Fibroblast of mammary gland (primary cell): ENCODE measurements around the gene BECN2.

ENCODE experiments used
- DNase-seq: peaks from one replicate; pipeline ENCODE4 v3.0.0-alpha.2; 2010; ENCODE audit warnings: low read depth
- H3K4me3 ChIP-seq: 2 replicates; pipeline ENCODE4 v1.5.1; 2011; ENCODE audit warnings: low read depth, mild to moderate bottlenecking, low read length, moderate library complexity; ENCODE audit not compliant: control insufficient read depth
- TF ChIP-seq, protein P1 (sequence below): conservative IDR thresholded peaks from 2 replicates; pipeline ENCODE4 v1.5.1; 2011; ENCODE audit warnings: low read depth, low read length, inconsistent platforms; ENCODE audit not compliant: control insufficient read depth, insufficient read depth

BECN2 gene

DNA sequence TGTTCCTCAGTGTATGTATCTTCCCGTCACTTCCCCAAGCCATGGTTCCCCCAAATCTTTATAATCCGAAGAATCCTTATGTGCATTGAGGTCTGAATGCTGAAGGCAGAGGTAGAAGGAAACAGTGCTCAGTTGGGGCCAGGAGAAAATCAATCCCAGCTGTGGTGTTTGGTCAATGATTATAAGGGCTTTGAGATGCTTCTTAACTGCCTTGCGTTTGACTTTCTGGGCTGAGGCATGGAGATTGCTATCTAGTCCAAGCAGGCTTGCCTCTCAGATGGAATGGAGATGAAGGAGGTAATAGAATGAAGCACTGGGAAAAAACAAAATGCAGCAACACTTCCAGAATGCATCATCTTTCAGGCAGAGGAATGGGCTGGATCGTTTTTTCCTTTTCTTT lies 44.9 kb downstream of the BECN2 start:
- DNase-seq = peak; percentile 66
- H3K4me3 ChIP-seq = no peak overlapping the region
- TF ChIP-seq, protein P1, sequence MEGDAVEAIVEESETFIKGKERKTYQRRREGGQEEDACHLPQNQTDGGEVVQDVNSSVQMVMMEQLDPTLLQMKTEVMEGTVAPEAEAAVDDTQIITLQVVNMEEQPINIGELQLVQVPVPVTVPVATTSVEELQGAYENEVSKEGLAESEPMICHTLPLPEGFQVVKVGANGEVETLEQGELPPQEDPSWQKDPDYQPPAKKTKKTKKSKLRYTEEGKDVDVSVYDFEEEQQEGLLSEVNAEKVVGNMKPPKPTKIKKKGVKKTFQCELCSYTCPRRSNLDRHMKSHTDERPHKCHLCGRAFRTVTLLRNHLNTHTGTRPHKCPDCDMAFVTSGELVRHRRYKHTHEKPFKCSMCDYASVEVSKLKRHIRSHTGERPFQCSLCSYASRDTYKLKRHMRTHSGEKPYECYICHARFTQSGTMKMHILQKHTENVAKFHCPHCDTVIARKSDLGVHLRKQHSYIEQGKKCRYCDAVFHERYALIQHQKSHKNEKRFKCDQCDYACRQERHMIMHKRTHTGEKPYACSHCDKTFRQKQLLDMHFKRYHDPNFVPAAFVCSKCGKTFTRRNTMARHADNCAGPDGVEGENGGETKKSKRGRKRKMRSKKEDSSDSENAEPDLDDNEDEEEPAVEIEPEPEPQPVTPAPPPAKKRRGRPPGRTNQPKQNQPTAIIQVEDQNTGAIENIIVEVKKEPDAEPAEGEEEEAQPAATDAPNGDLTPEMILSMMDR = no peak

DNA sequence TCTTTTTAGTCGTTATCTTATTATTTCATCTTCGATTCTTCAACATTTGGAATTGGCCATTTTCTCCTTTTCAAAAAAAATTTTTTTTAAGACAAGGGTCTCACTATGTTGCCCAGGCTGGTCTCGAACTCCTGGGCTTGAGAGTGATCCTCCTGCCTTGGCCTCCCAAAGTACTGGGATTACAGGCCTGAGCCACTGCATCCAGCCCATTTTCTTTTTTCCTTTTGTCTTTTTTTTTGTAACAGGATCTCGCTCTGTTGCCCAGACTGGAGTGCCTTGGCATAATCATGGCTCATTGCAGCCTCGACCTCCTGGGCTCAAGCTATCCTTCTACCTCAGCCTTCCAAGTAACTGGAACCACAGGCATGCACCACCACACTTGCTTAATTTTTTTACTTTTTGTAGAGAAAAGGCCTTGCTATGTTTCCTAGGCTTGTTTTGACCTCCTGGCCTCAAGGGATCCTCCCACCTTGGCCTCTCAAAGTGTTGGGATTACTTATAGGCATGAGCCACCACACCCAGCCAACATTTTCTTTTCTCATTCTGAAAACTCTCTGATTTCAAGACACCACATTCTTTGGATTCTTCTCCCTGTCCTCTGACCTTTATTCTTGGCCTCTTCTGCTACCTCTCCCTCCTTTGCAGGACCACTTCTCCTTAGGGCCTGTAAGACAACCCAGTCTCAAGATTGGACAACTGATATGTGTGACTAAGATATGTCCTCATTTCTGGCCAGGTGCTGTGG lies 47.4 kb downstream of the BECN2 start:
- DNase-seq = no peak
- TF ChIP-seq, protein P1 = no peak
- no peak overlapping the region for H3K4me3 ChIP-seq

DNA sequence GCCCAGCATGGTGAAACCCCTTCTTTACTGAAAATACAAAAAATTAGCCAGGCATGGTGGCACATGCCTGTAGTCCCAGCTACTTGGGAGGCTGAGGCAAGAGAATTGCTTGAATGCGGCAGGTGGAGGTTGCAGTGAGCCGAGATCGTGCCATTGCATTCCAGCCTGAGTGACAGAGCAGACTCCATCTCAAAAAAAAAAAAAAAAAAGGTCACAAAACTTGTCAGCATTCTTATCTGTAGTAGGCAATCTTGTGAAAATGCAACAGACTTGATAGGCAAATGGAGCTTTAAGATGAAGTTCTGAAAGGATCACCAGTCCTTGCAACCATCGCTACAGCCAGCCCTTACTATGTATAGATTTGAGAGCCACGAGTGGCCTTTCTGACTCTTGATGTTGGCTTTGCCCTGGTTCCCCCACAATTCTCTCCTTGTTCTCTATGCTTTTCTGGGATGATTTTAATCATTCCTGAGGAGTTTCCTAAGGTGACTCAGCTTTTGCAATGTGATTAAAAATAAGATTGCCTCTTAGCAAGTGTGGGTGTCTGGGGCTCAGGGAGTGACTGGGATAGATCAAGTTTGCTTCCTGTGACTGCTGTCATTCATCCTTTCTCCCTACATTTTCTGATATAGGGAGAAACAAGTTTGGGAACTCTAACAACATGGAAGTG lies 48.4 kb downstream of the BECN2 start:
- TF ChIP-seq, protein P1 = no peak
- peak; percentile 49 for DNase-seq
- H3K4me3 ChIP-seq = no peak overlapping the region

DNA sequence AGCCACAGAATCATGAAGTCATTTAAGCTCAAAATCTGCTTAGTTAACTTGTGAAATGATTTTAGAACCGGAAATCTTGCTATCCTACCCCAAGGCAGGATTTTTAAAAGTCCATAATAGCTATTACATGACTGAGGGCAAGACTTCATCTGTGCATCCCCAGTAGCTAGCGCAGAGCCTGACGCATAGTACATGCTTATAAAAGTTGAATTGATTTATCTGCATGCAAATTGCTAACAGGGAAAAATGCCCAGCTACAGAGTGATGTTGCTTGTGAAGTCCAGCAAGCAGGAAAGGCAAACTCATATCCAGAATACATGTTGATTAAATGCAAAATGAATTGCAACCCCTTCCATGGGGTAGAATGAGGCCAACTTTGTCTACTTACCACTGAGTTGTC lies 49.4 kb downstream of the BECN2 start:
- no peak for DNase-seq
- TF ChIP-seq, protein P1 = no peak
- H3K4me3 ChIP-seq = no peak overlapping the region
